ENCODE data around the gene PRX. TPM values are rescaled to one million over a fixed set of nuclear protein-coding genes. Genes with fewer than 3 reads are reported as not detected.
"Not testable (repeated sequence)": the region's sequence is repeated elsewhere in the genome, so short reads cannot be mapped to it uniquely, and the experiment has no call there.

PRX gene
- total RNA-seq, 1 donor from 2014 or later = 7.0 TPM

GRCh38 chr19:40414542-40415535, 1.7 kb upstream of the PRX start:
- no peak for DNase-seq (ENCODE audit: low spot score)

- DNase-seq (ENCODE audit: low spot score) = no peak
Measured at GRCh38 chr19:40412866-40413265, 312 bp downstream of the PRX start.

GRCh38 chr19:40411958-40412499, 1.1 kb downstream of the PRX start:
- DNase-seq (ENCODE audit: low spot score) = no peak

- DNase-seq (ENCODE audit: low spot score) = no peak
Measured at GRCh38 chr19:40411125-40411842, 1.9 kb downstream of the PRX start.

GRCh38 chr19:40410030-40410389, 3.2 kb downstream of the PRX start:
- no peak for DNase-seq (ENCODE audit: low spot score)

- DNase-seq (ENCODE audit: low spot score) = not testable (repeated sequence)
Measured at GRCh38 chr19:40408598-40408925, 4.6 kb downstream of the PRX start.

GRCh38 chr19:40407714-40408597, 5.2 kb downstream of the PRX start:
- DNase-seq (ENCODE audit: low spot score) = no peak

- peak; percentile 87 for DNase-seq (ENCODE audit: low spot score)
Measured at GRCh38 chr19:40403262-40403984, 9.8 kb downstream of the PRX start.

GRCh38 chr19:40400559-40400958, 12.6 kb downstream of the PRX start:
- no peak for DNase-seq (ENCODE audit: low spot score)

GRCh38 chr19:40398417-40399131, 14.6 kb downstream of the PRX start:
- peak; percentile 53 for DNase-seq (ENCODE audit: low spot score)

- no peak for DNase-seq (ENCODE audit: low spot score)
Measured at GRCh38 chr19:40397568-40397906, 15.6 kb downstream of the PRX start.

GRCh38 chr19:40396886-40397567, 16.2 kb downstream of the PRX start:
- no peak for DNase-seq (ENCODE audit: low spot score)

GRCh38 chr19:40395956-40396355, 17.2 kb downstream of the PRX start:
- no peak for DNase-seq (ENCODE audit: low spot score)

- DNase-seq (ENCODE audit: low spot score) = no peak
Measured at GRCh38 chr19:40394816-40395210, 18.4 kb downstream of the PRX start.

- DNase-seq (ENCODE audit: low spot score) = no peak
Measured at GRCh38 chr19:40393894-40394815, 19.0 kb downstream of the PRX start.

GRCh38 chr19:40392894-40393517, 20.2 kb downstream of the PRX start:
- peak; percentile 36 for DNase-seq (ENCODE audit: low spot score)

- DNase-seq (ENCODE audit: low spot score) = no peak
Measured at GRCh38 chr19:40392123-40392522, 21.1 kb downstream of the PRX start.

- DNase-seq (ENCODE audit: low spot score) = no peak
Measured at GRCh38 chr19:40390084-40390742, 23.0 kb downstream of the PRX start, which contains the start of gene HIPK4. Gene HIPK4, minus strand, starts transcription at chr19:40390181. Its CDS starts 279 bp downstream, at chr19:40389902.
